Dermis lymphatic vessel endothelial cell (primary cell): ENCODE measurements around the gene TIGD4. TPM values are rescaled to one million over a fixed set of nuclear protein-coding genes. Genes with fewer than 3 reads are reported as not detected.

Source experiments
- total RNA-seq: library from RNA; depleted of rRNA; stranded (reverse); fragments of >200 nt; gene quantifications from 2 replicates; pipeline ENCODE4 v1.2.1, GENCODE V29; 2014

TIGD4 gene
- total RNA-seq, result under 0.01 and 0.09 TPM in 2 replicates

GRCh38 chr4:152779513-152780266 is at the start of gene TIGD4, which contains the start of gene ARFIP1:
TIGD4 (minus strand) TSS chr4:152779730; CDS start chr4:152771004, 8,726 bp downstream.
ARFIP1 (plus strand) TSS chr4:152779954; CDS start chr4:152829634, 49,680 bp downstream.

Other genes starting within 250 kb of the TIGD4 start
- 50.3 and 66.4 TPM in 2 replicates for gene FBXW7, start 243.6 kb downstream of the TIGD4 start, total RNA-seq
- gene TMEM154, start 99.7 kb downstream of the TIGD4 start, total RNA-seq, result 0.33 and 0.95 TPM in 2 replicates
- 25.0 and 35.9 TPM in 2 replicates for gene ARFIP1, start 224 bp upstream of the TIGD4 start, total RNA-seq
- gene FHDC1, start 156.6 kb upstream of the TIGD4 start, total RNA-seq, result 0.33 and 0.43 TPM in 2 replicates